ENCODE data around the gene MEIKIN. TPM values are rescaled to one million over a fixed set of nuclear protein-coding genes. Genes with fewer than 3 reads are reported as not detected.
"Not testable (repeated sequence)": the region's sequence is repeated elsewhere in the genome, so short reads cannot be mapped to it uniquely, and the experiment has no call there.

The MEIKIN gene
- total RNA-seq, 1 donor from 2014 or later, result not detected

- intact Hi-C loops (cut with DNase I), result no loop called here
- no peak for DNase-seq
- ATAC-seq (ENCODE audit: poor library complexity), result no peak
Observed at GRCh38 chr5:131939690-131940345, 5.6 kb downstream of the MEIKIN start.

GRCh38 chr5:131932235-131932634, 13.2 kb downstream of the MEIKIN start:
- intact Hi-C loops (cut with DNase I), result no loop called here
- no peak for ATAC-seq (ENCODE audit: poor library complexity)
- DNase-seq, result no peak

- no peak for DNase-seq
- intact Hi-C loops (cut with DNase I), result no loop called here
- ATAC-seq (ENCODE audit: poor library complexity), result no peak
Observed at GRCh38 chr5:131928957-131929356, 16.5 kb downstream of the MEIKIN start.

- intact Hi-C loops (cut with DNase I), result no loop called here
- DNase-seq (no peak), ATAC-seq (ENCODE audit: poor library complexity) (no peak)
Observed at GRCh38 chr5:131926168-131926567, 19.3 kb downstream of the MEIKIN start.

DNA sequence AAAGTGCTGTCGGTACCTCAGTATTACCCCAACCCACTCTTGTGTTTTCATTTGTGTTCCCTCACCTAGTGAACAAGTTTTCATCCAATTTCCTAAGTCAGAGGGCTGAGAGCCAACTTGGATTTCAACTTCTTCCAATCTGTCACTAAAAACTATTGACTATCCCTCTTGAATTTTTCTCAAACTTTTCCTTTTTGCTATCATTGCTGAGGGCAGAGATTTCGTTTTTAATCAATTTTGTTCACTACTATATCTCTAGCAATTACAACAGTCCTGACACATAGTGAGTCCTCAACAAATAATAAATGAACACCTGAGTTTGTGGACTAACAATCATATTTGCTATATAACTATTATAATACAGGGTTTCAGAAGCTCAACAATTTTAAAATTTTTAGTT, 29.0 kb downstream of the MEIKIN start:
- intact Hi-C loops (cut with DNase I), result no loop called here
- no peak for DNase-seq
- no peak for ATAC-seq (ENCODE audit: poor library complexity)

DNA sequence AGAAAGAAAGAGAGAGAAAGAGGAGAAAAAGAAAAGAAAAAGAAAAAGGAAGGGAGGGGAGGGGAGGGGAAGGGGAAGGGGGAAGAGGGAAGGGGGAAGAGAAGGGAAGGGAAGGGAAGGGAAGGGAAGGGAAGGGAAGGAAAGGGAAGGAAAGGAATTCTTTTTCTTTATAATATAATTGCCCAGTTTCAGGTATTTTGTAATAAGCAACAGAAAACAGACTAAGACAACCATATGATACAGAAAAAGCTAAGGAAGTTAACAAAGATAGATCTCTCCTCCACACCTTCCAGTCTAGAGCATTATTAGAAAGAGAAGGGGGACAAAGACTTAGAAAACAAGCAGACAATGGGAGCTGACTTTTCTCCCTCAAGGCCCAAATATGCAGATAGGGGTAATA, 31.0 kb downstream of the MEIKIN start:
- DNase-seq (no peak), ATAC-seq (ENCODE audit: poor library complexity) (no peak)

GRCh38 chr5:131913603-131914002, 31.9 kb downstream of the MEIKIN start:
- no peak for DNase-seq
- intact Hi-C loops (cut with DNase I), result no loop called here

More for the DNA sequence above, 31.0 kb downstream of the MEIKIN start:
- intact Hi-C loops (cut with DNase I), result no loop called here

DNA sequence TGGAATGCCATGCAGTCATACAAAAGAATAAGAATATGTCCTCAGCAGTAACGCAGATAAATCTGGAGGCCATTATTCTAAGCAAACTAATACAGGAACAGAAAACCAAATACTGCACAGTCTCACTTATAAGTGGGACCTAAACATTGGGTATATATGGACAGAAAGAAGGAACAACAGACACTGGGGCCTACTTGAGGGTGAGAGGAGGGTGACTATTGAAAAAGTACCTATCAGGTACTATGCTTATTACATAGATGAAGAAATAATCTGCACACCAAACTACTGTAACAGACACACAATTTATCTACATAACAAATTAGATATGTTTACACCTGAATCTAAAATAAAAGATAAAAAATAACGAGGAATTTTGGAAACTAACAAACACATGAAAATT, 38.8 kb downstream of the MEIKIN start:
- ATAC-seq (ENCODE audit: poor library complexity), result no peak
- DNase-seq, result no peak
- intact Hi-C loops (cut with DNase I), result no loop called here

More at GRCh38 chr5:131913603-131914002, 31.9 kb downstream of the MEIKIN start:
- no peak for ATAC-seq (ENCODE audit: poor library complexity)

GRCh38 chr5:131902266-131902665, 43.2 kb downstream of the MEIKIN start:
- ATAC-seq (ENCODE audit: poor library complexity); DNase-seq; intact Hi-C loops (cut with DNase I): not testable (repeated sequence)

DNA sequence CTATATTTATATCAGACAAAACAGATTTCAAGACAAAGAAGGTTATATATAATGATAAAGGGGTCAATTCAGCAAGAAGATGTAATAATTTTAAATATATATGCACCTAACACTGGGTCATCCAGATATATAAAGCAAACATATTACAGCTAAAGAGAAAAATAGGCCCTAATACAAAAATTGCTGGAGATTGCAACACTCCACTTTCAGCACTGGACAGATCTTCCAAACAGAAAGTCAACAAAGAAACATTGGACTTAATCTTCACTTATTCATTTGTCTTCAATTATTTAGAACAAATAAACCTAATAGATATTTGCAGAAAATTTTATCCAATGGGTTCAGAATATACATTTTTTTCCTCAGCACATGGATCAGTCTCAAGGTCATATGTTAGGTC, 45.8 kb downstream of the MEIKIN start:
- DNase-seq (no peak), ATAC-seq (ENCODE audit: poor library complexity) (no peak)
- intact Hi-C loops (cut with DNase I), result no loop called here

DNA sequence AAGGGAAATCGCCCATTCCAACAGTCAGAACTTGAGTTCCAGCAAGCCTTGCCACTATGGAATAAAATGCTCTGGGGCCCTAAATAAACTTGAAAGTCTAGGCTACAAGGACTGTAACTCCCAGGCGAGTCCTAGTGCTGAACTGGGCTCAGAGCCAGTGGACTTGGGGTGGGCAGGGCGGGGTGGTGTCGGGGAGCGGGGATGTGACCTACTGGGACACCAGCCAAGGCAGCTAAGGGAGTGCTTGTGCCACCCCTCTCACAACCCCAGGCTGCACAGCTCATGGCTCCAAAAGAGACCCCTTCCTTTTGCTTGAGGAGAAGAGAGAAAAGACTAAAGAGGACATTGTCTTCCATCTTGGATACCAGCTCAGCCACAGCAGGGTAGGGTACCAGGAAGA, 61.5 kb downstream of the MEIKIN start:
- DNase-seq (no peak), ATAC-seq (ENCODE audit: poor library complexity) (no peak)
- intact Hi-C loops (cut with DNase I), result no loop called here

DNA sequence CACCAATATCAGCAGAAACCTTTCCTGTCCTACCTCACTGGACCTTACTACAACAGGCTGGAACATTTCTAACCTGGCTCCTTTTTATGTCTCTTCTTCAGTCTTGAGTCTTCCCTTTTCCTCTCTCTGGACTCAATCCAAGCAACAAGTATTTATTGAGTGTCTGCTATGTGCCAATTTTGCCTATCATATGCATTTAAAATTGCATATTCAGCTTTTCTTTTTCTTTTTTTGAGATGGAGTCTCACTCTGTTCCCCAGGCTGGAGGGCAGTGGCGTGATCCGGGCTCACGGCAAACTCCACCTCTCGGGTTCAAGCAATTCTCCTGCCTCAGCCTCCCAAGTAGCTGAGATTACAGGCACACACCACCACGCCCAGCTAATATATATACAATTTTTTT, 65.8 kb downstream of the MEIKIN start:
- ATAC-seq (ENCODE audit: poor library complexity), result no peak
- no peak for DNase-seq
- intact Hi-C loops (cut with DNase I), result no loop called here

- intact Hi-C loops (cut with DNase I), result no loop called here
- DNase-seq (no peak), ATAC-seq (ENCODE audit: poor library complexity) (no peak)
Observed at GRCh38 chr5:131877873-131878272, 67.6 kb downstream of the MEIKIN start.

- ATAC-seq (ENCODE audit: poor library complexity); DNase-seq; intact Hi-C loops (cut with DNase I): not testable (repeated sequence)
Observed at GRCh38 chr5:131871251-131871650, 74.2 kb downstream of the MEIKIN start.

GRCh38 chr5:131867524-131867923, 77.9 kb downstream of the MEIKIN start:
- DNase-seq, result no peak
- intact Hi-C loops (cut with DNase I), result no loop called here

DNA sequence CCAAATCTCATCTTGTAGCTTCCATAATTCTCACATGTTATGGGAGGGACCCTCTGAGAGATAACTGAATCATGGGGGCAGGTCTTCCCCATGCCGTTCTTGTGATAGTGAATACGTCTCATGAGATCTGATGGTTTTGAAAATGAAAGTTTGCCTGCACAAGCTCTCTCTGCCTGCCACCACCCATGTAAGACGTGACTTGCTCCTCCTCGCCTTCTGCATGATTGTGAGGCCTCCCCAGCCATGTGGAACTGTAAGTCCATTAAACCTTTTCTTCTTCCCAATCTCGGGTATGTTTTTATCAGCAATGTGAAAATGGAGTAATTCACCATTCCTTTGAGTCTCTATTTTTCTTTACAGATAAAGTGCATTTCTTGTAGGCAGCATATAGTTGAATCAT, 81.8 kb downstream of the MEIKIN start:
- DNase-seq (no peak), ATAC-seq (ENCODE audit: poor library complexity) (no peak)
- intact Hi-C loops (cut with DNase I), result no loop called here

More at GRCh38 chr5:131867524-131867923, 77.9 kb downstream of the MEIKIN start:
- no peak for ATAC-seq (ENCODE audit: poor library complexity)

GRCh38 chr5:131857388-131857787, 88.1 kb downstream of the MEIKIN start:
- intact Hi-C loops (cut with DNase I), result no loop called here
- no peak for ATAC-seq (ENCODE audit: poor library complexity)
- DNase-seq, result no peak

DNA sequence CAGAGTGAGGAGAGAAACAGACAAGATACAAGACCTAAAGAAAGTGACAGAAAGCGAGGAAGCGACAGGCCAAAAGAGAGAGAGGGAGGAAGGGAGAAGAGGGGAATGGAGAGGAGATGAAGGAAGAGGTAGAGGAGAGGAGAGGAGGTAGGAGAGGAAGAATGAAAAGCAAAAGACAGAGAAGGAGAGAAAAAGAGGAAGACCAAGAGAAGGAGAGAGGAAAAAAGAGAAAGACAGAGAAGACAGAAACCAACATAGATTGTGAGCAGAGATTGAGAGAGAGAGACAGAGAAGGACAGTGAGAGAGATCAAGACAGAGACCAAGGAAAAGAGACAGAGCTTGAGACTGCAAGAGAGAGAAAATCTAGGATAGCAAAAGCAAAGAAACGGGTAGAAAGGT, 90.0 kb downstream of the MEIKIN start:
- DNase-seq, result no peak
- no peak for ATAC-seq (ENCODE audit: poor library complexity)
- intact Hi-C loops (cut with DNase I), result no loop called here

DNA sequence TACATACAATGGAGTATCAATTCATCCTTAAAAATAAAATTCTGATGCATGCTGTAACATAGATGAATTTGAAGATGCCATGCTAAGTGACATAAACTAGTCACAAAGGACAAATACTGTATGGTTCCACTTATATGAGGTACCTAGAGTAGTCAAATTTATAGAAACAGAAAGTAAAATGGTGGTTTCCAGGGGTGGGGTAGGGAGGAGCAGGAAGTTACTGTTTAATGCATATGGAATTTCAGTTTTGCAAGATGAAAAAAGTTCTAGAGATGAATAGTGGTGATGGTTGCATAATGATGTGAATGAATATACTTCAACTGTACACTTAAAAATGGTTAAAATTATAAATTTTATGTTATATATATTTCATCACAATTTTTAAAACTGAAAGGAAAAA, 91.3 kb downstream of the MEIKIN start:
- intact Hi-C loops (cut with DNase I), result no loop called here
- DNase-seq, result no peak
- no peak for ATAC-seq (ENCODE audit: poor library complexity)

DNA sequence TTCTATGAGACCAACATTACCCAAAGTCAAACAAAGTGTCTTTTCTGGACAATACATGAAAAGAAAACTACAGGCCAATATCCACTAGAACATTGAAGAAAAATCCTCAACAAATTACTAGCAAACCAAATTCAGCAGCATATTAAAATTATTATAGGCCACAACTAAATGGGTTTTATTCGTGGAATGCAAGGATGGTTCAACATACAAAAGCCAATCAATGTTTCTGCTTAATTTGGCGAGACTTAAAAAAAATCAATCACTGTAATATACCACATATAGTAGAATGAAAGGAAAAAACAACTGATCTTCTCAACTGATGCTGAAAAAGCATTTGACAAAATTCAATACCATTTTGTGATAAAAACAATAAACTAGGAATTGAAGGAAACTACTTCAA, 96.8 kb downstream of the MEIKIN start:
- DNase-seq, result no peak
- no peak for ATAC-seq (ENCODE audit: poor library complexity)
- intact Hi-C loops (cut with DNase I), result no loop called here

DNA sequence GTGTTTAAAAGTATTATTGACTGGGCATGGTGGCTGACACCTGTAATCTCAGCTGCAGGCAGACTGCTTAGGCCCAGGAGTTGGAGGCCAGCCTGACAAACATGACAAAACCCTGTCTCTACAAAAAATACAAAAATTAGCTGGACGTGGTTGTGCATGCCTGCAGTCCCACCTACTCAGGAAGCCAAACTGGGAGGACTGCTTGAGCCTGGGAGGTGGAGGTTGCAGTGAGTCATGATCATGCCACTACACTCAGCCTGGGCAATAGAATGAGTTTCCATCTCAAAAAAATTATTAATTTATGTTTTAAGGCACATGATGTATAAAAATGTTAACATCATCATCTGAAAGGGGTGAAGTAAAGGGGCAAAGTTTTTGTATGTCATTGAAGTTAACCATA, 98.9 kb downstream of the MEIKIN start:
- intact Hi-C loops (cut with DNase I), result no loop called here
- ATAC-seq (ENCODE audit: poor library complexity) (no peak), DNase-seq (no peak)
